ENCODE data around the gene VSIG1.

DNA sequence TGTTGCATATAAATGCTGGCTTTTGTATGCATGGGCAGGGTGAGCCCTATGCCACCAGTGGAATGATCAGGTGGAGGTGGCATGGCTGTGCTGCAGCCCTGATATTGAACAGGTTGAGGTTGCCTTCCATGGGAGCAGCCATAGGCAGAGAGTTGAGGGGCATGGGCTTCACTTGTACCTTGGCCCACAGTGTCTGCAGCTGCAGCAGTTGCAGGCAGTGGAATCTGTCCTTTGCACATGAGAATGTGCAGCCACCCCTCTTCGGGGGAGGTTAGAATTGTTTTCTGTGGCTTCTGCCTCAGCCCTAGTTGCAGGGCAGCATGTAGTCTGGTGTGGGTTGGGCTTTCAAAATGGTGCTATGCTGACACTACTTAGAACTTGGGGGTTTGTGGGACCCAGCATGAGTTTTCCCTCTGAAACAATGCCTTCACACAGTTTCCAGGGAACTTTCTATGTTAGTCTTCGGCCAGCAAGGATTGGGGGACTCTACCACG lies 25.4 kb upstream of the VSIG1 start:
- TF ChIP-seq, protein P1, sequence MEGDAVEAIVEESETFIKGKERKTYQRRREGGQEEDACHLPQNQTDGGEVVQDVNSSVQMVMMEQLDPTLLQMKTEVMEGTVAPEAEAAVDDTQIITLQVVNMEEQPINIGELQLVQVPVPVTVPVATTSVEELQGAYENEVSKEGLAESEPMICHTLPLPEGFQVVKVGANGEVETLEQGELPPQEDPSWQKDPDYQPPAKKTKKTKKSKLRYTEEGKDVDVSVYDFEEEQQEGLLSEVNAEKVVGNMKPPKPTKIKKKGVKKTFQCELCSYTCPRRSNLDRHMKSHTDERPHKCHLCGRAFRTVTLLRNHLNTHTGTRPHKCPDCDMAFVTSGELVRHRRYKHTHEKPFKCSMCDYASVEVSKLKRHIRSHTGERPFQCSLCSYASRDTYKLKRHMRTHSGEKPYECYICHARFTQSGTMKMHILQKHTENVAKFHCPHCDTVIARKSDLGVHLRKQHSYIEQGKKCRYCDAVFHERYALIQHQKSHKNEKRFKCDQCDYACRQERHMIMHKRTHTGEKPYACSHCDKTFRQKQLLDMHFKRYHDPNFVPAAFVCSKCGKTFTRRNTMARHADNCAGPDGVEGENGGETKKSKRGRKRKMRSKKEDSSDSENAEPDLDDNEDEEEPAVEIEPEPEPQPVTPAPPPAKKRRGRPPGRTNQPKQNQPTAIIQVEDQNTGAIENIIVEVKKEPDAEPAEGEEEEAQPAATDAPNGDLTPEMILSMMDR (IDR thresholded peaks at IDR 0.05) = no peak
- TF ChIP-seq POLR2A (IDR thresholded peaks at IDR 0.05) (no peak), POLR2AphosphoS5 (IDR thresholded peaks at IDR 0.05) (no peak)

Measured in breast epithelium (tissue), 3 donors.